ENCODE results near the gene OR2T1.
"Not testable (repeated sequence)": the region's sequence is repeated elsewhere in the genome, so short reads cannot be mapped to it uniquely, and the experiment has no call there.

Gene OR2T1, protein sequence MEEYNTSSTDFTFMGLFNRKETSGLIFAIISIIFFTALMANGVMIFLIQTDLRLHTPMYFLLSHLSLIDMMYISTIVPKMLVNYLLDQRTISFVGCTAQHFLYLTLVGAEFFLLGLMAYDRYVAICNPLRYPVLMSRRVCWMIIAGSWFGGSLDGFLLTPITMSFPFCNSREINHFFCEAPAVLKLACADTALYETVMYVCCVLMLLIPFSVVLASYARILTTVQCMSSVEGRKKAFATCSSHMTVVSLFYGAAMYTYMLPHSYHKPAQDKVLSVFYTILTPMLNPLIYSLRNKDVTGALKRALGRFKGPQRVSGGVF

GRCh38 chr1:248402748-248403147, at the start of gene OR2T1:
Gene OR2T1 (plus strand): TSS chr1:248403048. CDS start chr1:248406148, 3,100 bp downstream.
- no peak for DNase-seq (ENCODE audit: low spot score)

DNA sequence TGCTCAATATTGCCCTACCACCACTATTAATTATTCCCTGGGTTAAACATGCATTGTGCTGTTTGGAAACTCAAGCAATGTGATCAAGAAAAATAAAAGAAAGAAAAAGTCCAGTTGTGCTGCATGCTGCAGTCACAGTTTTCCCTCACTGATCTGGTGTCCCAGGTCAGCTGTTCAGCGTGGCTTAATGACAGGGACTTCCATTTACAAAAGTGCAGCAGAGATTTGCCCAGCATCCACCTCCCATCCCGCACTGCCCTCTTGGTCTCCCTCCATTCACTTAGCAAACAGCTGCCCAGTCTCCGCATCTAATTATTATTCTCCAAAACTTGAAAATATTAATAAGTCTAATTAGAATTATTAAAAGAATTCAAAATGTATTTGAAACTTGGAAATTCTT, 43.4 kb upstream of the OR2T1 start:
- DNase-seq (ENCODE audit: low spot score), result no peak

DNA sequence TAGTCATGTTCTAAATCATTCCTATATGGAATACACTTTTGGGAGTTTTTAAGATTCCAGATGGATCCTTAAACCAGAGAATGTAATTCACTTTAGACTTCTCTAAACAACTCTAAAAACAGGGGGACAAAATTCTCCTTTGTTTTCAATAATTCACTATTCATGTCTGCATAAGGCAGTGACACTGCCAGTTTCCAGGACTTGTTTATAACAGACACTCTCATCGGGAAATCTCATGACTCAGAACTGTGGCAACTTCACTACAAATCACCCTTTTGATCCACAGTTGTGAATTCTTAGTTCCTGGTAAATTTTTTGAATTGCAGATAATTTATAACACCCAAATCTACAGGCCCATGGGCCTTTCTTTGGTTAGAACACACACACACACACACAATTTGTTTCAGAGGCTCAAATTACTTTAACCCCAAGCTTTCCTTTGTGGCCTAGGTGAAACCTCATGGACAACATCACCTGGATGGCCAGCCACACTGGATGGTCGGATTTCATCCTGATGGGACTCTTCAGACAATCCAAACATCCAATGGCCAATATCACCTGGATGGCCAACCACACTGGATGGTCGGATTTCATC, 41.6 kb upstream of the OR2T1 start, which contains the start of gene OR2T4:
TSS of gene OR2T4 (plus strand) at position 545 of the 595 bp plus-strand sequence. CDS start at position 545, 0 bp downstream.
- DNase-seq (ENCODE audit: low spot score), result no peak

DNA sequence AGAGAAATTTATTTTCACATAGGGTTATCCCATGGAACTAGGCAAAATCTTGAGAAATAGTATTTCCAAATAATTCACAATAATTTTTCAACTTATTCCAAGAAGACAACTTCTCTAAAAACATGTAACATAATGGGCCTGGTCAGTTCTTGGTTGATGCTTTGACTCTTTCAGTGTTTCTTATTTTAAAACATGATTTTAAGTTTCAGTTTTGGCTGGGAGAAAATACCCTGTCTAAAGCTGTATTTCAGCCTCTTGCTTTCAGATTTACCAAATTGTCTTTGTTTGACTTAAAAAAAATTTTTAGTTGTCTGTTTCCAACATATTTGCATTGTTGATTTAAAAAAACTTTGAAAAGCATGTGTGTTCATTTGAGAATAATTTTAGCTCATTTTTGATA, 36.2 kb upstream of the OR2T1 start:
- no peak for DNase-seq (ENCODE audit: low spot score)

- DNase-seq (ENCODE audit: low spot score), result no peak
Measured at GRCh38 chr1:248372394-248372793, 30.5 kb upstream of the OR2T1 start.

GRCh38 chr1:248373761-248374160, 29.1 kb upstream of the OR2T1 start:
- DNase-seq (ENCODE audit: low spot score), result no peak

DNA sequence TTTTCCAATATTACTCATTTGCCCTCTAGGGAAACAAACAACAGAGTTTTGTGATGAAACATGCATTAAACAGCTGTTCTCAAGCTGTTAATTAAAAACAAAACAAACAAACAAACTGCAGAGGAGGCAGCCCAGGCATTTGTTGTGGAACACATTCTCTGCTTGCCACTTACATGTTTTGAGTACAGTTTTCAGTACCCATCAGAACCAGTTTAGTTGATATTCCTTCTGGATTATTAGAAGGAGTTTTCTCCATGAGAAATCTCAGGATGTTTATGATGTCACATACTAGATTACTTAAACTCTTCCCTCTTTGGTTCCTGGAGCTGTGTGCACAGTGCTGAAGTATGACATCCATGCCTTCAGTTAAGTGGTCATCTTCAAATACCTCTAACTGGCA, 27.4 kb upstream of the OR2T1 start, which contains the start of gene OR2T6:
TSS of gene OR2T6 (plus strand) at position 301 of the 400 bp plus-strand sequence. CDS start 11,863 bp downstream, outside the sequence.
- no peak for DNase-seq (ENCODE audit: low spot score)

DNA sequence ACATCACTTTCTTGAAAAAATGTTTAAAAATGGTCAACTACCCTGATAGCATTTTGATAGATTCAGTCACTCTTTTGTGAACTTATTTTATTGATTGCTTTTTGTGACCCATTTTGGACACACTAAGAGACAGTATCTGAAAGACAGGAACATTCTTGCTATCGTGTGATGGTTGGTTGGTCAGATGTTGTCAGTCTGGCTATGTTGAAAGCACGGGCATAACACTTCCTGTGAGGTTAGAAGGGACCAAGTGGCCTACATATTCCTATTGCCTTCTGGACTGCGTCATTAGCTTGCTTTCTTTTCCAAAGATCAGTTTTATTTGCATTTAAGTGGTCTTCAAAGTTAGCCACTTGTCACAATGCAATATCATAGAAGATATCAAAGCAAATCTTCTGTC, 25.9 kb upstream of the OR2T1 start:
- DNase-seq (ENCODE audit: low spot score), result no peak

- DNase-seq (ENCODE audit: low spot score), result no peak
Measured at GRCh38 chr1:248380854-248381253, 22.0 kb upstream of the OR2T1 start.

DNA sequence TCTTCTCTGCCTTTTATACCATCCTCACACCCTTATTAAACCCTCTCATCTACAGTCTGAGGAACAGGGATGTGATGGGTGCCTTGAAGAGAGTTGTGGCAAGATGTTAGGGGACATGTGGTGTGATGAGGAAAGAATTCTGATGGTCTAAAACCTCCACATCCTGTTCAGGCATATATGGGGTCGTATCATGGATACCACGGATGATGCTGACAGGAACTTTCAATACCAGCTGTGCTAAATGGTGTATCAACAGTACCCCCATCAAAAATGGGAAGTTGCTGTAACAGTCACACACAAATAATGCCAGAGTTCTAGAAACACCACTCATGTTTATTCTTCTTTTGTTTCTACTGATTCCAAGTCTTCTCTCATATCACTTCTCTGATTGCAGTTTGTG, 14.4 kb upstream of the OR2T1 start:
- no peak for DNase-seq (ENCODE audit: low spot score)

- DNase-seq (ENCODE audit: low spot score), result no peak
Measured at GRCh38 chr1:248393050-248393449, 9.8 kb upstream of the OR2T1 start.

- DNase-seq (ENCODE audit: low spot score), result no peak
Measured at GRCh38 chr1:248404024-248404423, 1.2 kb downstream of the OR2T1 start.

DNA sequence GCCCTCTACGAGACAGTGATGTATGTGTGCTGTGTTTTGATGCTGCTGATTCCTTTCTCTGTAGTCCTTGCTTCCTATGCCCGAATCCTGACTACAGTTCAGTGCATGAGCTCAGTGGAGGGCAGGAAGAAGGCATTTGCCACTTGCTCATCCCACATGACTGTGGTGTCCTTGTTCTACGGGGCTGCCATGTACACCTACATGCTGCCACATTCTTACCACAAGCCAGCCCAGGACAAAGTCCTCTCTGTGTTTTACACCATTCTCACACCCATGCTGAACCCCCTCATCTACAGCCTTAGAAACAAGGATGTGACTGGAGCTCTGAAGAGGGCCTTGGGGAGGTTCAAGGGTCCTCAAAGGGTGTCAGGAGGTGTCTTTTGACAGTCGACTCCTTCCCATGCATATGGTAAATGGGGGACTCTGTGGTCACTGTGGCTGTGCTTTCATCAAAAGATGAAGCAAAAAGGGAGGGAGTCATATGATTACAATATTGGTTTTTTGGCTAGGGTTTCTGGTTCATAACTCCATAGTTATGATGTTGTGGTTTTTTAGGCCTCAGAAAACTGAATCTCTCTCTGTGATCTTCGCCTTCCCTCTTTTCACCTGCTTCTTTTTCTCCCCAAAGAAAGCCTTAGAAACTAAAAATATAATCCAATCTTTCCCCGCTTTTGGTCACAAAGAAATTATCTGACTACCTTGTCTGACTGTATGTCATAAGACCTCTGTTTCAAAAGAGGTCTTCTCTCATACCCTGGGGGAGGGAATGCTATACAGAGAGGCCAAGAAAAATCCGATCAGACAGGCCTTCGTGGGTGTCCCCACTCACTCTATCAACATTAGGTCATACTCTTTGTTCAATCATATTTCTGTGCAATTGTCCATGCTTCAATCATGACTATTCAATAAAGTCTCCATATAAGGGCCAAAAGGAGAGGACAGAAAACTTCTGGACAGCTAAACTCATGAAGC, 4.2 kb downstream of the OR2T1 start:
- DNase-seq (ENCODE audit: low spot score), result no peak

- DNase-seq (ENCODE audit: low spot score), result no peak
Measured at GRCh38 chr1:248416226-248416625, 13.4 kb downstream of the OR2T1 start.

GRCh38 chr1:248417854-248418253, 15.0 kb downstream of the OR2T1 start:
- DNase-seq (ENCODE audit: low spot score), result no peak

DNA sequence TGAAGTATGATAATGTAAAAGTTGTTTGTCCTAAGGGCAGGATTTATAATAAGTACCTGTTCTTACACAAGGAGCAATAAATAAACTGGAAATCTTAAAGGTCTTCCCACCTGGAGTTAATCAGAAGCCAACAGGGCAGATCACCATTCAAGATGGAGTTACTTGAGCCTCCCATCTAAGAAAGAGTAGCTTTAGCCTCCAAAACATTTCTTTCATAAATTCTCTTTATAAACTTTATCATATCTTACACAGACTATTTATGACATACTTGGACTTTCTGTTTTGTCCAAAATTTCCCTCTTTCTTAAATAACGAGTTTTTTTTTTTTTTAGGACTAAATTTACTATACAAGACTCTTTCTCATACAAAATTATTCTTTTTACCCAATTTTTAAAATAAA, 18.5 kb downstream of the OR2T1 start:
- no peak for DNase-seq (ENCODE audit: low spot score)

DNA sequence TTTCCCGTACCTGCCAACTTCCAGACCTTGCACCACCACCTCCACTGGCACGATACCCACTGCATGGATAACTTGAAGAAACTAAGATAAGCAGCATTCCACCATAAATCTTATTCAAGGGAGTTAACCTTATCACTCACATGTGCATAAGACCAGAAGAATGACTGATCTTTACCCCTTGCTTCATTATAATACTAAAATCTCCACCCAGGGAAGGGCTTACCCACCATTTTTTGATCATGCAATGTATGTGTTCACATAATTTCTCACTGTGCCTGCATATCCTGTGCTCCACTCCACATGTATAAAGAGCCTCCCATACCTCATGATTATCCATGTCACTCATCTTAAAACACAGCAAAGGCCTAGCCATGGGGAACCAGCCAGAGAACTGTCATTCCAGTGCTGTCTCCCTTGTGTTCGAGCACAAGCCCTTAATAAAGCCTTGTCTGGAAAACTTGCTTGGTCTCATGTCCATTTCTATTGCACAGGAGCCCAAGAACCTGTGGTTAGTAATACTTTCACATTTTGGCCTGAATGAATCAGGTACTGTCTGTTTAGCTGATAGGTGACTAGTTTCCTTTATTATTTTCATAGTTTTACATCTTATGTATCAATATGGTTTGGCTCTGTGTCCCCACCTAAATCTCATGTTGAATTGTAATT, 24.8 kb downstream of the OR2T1 start:
- DNase-seq (ENCODE audit: low spot score), result not testable (repeated sequence)

- not testable (repeated sequence) for DNase-seq (ENCODE audit: low spot score)
Measured at GRCh38 chr1:248428192-248428533, 25.3 kb downstream of the OR2T1 start.

DNA sequence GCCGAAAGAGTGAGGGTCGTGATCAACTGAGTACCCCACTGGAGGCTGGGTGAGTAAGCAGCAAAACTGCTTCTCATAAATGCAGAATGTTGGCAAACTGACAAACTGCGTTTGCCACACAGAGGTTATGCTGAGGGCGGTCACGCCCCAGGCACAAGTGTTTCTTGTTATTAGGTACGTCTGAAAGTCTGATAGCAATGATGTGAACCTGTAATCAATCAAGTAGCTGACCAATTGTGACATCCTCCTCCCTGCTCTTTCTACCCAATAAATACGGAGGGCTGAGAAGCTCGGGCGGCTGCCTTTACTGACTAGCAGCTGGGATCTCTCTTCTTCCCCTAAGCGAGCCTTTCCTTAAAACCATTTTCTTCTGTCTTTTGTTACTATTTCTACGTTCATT, 28.8 kb downstream of the OR2T1 start:
- DNase-seq (ENCODE audit: low spot score), result not testable (repeated sequence)

DNA sequence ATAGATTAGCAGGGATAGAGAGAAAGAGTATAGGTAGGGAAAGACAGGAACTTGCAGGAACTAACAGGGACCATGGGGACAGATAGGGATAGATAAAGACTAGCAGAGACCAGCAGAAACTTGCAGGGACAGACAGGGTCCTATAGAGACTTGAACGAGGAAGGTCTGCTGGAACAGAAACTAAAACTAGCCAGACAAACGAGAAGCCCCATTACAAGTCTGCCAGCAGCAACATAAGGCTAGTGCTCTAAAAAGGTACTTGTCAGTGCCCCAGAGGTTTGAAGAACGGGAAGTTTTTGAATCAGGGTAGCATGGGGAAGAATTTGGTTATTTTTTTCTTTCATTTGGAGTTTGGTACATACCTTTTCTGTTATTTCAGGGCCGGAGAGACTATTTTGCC, 29.4 kb downstream of the OR2T1 start:
- DNase-seq (ENCODE audit: low spot score), result not testable (repeated sequence)

DNA sequence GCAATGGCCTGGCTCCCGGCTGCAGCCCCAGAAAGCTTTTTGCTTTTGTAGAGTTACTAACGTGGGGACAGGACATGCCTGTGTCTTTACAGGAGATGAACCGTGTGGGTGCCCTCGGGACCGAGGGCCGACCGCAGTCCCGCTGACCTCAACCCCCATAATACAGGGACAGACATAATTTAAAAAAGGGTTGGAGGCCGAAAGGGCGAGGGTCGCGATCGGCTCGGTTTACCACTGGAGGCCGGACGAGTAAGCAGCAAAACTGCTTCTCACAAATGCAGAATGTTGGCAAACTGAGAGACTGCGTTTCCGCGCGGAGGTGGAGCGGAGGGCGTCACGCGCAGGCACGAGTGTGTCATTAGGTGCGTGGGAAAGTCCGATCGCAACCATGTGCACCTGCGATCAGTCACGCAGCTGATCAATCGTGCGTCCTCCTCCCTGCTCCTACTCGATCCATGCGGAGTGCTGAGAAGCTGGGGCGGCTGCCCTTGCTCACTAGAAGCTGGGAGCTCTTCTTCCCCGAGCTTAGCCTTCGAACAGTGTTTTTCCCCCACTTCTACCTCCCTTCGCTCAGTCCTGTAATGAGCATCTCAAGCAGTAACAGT, 31.1 kb downstream of the OR2T1 start:
- not testable (repeated sequence) for DNase-seq (ENCODE audit: low spot score)

All from D341Med (cell line).